ENCODE measurements around the gene HELQ.
"Not testable (repeated sequence)": the region's sequence is repeated elsewhere in the genome, so short reads cannot be mapped to it uniquely, and the experiment has no call there.

The HELQ gene

GRCh38 chr4:83438719-83439118 is 16.9 kb downstream of the HELQ start:
- no peak for DNase-seq

GRCh38 chr4:83436680-83437079 is 18.9 kb downstream of the HELQ start:
- DNase-seq, result no peak

GRCh38 chr4:83431200-83431599 is 24.4 kb downstream of the HELQ start:
- DNase-seq, result no peak

GRCh38 chr4:83418211-83418610 is 37.4 kb downstream of the HELQ start:
- no peak for DNase-seq

- no peak for DNase-seq
Measured at GRCh38 chr4:83417566-83417965, 38.1 kb downstream of the HELQ start.

GRCh38 chr4:83413676-83414075 is 41.9 kb downstream of the HELQ start:
- peak; percentile 1 for DNase-seq

GRCh38 chr4:83408908-83409307 is 46.7 kb downstream of the HELQ start:
- no peak for DNase-seq

GRCh38 chr4:83405844-83406816 is 49.5 kb downstream of the HELQ start:
- DNase-seq, result no peak

GRCh38 chr4:83398158-83398557 is 57.5 kb downstream of the HELQ start:
- DNase-seq, result not testable (repeated sequence)

- DNase-seq, result no peak
Measured at GRCh38 chr4:83393908-83394307, 61.7 kb downstream of the HELQ start.

GRCh38 chr4:83392562-83392961 is 63.1 kb downstream of the HELQ start:
- DNase-seq, result no peak

- DNase-seq, result no peak
Measured at GRCh38 chr4:83390944-83391343, 64.7 kb downstream of the HELQ start.

- no peak for DNase-seq
Measured at GRCh38 chr4:83389756-83390505, 65.7 kb downstream of the HELQ start.

GRCh38 chr4:83389037-83389720 is 66.4 kb downstream of the HELQ start:
- no peak for DNase-seq

GRCh38 chr4:83388313-83388676 is 67.3 kb downstream of the HELQ start:
- no peak for DNase-seq

GRCh38 chr4:83387476-83388312 is 67.9 kb downstream of the HELQ start:
- no peak for DNase-seq

GRCh38 chr4:83387012-83387411 is 68.6 kb downstream of the HELQ start:
- no peak for DNase-seq

GRCh38 chr4:83382850-83383249 is 72.8 kb downstream of the HELQ start:
- no peak for DNase-seq

- no peak for DNase-seq
Measured at GRCh38 chr4:83381173-83381572, 74.5 kb downstream of the HELQ start.

- DNase-seq, result no peak
Measured at GRCh38 chr4:83378419-83378818, 77.2 kb downstream of the HELQ start.

- DNase-seq, result no peak
Measured at GRCh38 chr4:83372931-83373330, 82.7 kb downstream of the HELQ start.

- no peak for DNase-seq
Measured at GRCh38 chr4:83371936-83372335, 83.7 kb downstream of the HELQ start.

All from fibroblast of skin of scalp (primary cell).